Ovary (tissue), 3 donors: ENCODE data around the gene PRPF19.

Experiments
- POLR2A ChIP-seq: fragments of 450-650 bp; IDR thresholded peaks from one replicate; pipeline ENCODE4 v1.6.1; 2017; ENCODE audit warnings: antibody characterized with exemption, mild to moderate bottlenecking, moderate library complexity
- TF ChIP-seq, protein P1 (sequence below), 3 donors: fragments of 450-650 bp in 2 of 3; fragments of 200-600 bp in 1 of 3; IDR thresholded peaks; one replicate each; pipeline versions ENCODE4 v1.5.1 to v1.8.0; 2016 to 2022; ENCODE audit warnings: antibody characterized with exemption in 3 of 3, mild to moderate bottlenecking in 1 of 3
- donor health status: DM: no; HTN: no; CAD: no.

DNA sequence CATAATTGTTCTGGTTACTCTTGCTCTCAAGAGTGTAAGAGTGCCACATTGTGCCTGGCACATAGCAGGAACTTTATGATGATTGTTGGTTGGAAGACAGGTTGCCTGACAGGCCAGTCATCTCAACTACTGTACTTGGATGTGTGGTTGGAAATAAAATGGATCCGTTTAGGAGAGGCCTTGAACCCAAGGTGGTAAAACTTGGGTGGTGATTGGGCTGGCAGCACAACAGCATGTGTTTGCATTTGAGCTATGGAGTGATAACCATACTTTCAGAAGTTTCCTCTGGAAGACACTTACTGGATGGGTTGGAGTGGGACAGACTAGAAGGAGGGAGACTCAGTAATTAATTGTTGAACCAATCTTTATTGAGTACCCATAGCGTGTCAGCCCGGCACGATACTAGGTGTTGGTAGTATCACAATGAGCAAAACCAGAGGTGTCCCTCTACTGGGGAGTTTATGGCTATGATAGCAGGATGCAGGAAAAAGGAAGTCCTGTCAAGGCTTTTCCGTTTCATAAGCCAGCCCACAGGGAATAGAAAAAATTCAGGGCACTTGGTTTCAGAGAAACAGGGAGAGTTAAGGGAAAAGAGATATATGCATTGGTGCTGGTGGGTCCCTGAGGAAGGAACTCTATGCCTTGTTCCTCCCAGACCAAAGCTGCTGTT is 4.5 kb upstream of the PRPF19 start:
- no peak for TF ChIP-seq POLR2A
- TF ChIP-seq, protein P1, sequence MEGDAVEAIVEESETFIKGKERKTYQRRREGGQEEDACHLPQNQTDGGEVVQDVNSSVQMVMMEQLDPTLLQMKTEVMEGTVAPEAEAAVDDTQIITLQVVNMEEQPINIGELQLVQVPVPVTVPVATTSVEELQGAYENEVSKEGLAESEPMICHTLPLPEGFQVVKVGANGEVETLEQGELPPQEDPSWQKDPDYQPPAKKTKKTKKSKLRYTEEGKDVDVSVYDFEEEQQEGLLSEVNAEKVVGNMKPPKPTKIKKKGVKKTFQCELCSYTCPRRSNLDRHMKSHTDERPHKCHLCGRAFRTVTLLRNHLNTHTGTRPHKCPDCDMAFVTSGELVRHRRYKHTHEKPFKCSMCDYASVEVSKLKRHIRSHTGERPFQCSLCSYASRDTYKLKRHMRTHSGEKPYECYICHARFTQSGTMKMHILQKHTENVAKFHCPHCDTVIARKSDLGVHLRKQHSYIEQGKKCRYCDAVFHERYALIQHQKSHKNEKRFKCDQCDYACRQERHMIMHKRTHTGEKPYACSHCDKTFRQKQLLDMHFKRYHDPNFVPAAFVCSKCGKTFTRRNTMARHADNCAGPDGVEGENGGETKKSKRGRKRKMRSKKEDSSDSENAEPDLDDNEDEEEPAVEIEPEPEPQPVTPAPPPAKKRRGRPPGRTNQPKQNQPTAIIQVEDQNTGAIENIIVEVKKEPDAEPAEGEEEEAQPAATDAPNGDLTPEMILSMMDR (IDR thresholded peaks at IDR 0.05): no peak
